Activated naive CD8-positive, alpha-beta T cell treated with anti-CD3 and anti-CD28 coated beads, Interleukin-2, amount 50 U/mL, for 24 hours (primary cell): Measurements from ENCODE around the gene LENG8.

Source experiments
- ATAC-seq: fragments of 150-1000 bp; cut with Tn5 transposase; one replicate; pipeline ENCODE4 v1.10.0; 2021
- DNase-seq: peaks from one replicate; pipeline ENCODE4 v3.0.0; 2021
- H3K27ac Mint-ChIP-seq: one replicate; pipeline ENCODE4 v1.8.0; 2021; ENCODE audit warnings: mild to moderate bottlenecking, mixed read lengths
- H3K27me3 Mint-ChIP-seq: one replicate; pipeline ENCODE4 v1.8.0; 2021; ENCODE audit warnings: mixed read lengths
- H3K36me3 Mint-ChIP-seq: one replicate; pipeline ENCODE4 v1.8.0; 2021; ENCODE audit warnings: low read depth, mixed read lengths
- H3K4me1 Mint-ChIP-seq: one replicate; pipeline ENCODE4 v1.8.0; 2021; ENCODE audit warnings: mixed read lengths
- H3K4me3 Mint-ChIP-seq: one replicate; pipeline ENCODE4 v1.8.0; 2021; ENCODE audit warnings: mild to moderate bottlenecking, moderate library complexity, mixed read lengths
- H3K9me3 Mint-ChIP-seq: one replicate; pipeline ENCODE4 v1.8.0; 2021; ENCODE audit warnings: mixed read lengths

LENG8 gene

GRCh38 chr19:54429545-54430227 is 19.3 kb upstream of the LENG8 start:
- DNase-seq = no peak
- Mint-ChIP-seq H3K4me3 (no peak overlapping the region), H3K27me3 (peaks cover 28% of the 10 kb centered on the region), H3K36me3 (no peaks in the 10 kb centered on the region), H3K27ac (no peak overlapping the region), H3K4me1 (peaks cover 10% of the 10 kb centered on the region), H3K9me3 (no peaks in the 10 kb centered on the region)
- ATAC-seq = no peak

- Mint-ChIP-seq H3K36me3 (no peaks in the 10 kb centered on the region), H3K27me3 (peaks cover 28% of the 10 kb centered on the region), H3K4me3 (peak overlapping the region; percentile 42), H3K4me1 (peaks cover 16% of the 10 kb centered on the region), H3K9me3 (no peaks in the 10 kb centered on the region), H3K27ac (no peak overlapping the region)
- ATAC-seq (peak; percentile 49), DNase-seq (peak; percentile 66)
Observed at GRCh38 chr19:54430306-54431254, 18.4 kb upstream of the LENG8 start.

GRCh38 chr19:54431255-54431838 is 17.7 kb upstream of the LENG8 start:
- Mint-ChIP-seq H3K4me3 (no peak overlapping the region), H3K27ac (no peak overlapping the region)

GRCh38 chr19:54432144-54432738 is 16.8 kb upstream of the LENG8 start:
- Mint-ChIP-seq H3K4me3 (no peak overlapping the region), H3K9me3 (no peaks in the 10 kb centered on the region), H3K27ac (no peak overlapping the region), H3K4me1 (peaks cover 16% of the 10 kb centered on the region), H3K36me3 (peaks cover 3% of the 10 kb centered on the region), H3K27me3 (peaks cover 18% of the 10 kb centered on the region)
- ATAC-seq (no peak), DNase-seq (no peak)

More at GRCh38 chr19:54431255-54431838, 17.7 kb upstream of the LENG8 start:
- ATAC-seq = no peak
- H3K27me3 Mint-ChIP-seq = peaks cover 22% of the 10 kb centered on the region
- no peak for DNase-seq
- no peaks in the 10 kb centered on the region for H3K36me3 Mint-ChIP-seq
- H3K4me1 Mint-ChIP-seq = peaks cover 16% of the 10 kb centered on the region
- H3K9me3 Mint-ChIP-seq = no peaks in the 10 kb centered on the region

- Mint-ChIP-seq H3K27me3 (peaks cover 14% of the 10 kb centered on the region), H3K4me1 (peaks cover 16% of the 10 kb centered on the region), H3K9me3 (no peaks in the 10 kb centered on the region), H3K36me3 (peaks cover 3% of the 10 kb centered on the region), H3K4me3 (no peak overlapping the region), H3K27ac (no peak overlapping the region)
- ATAC-seq (no peak), DNase-seq (no peak)
Observed at GRCh38 chr19:54433697-54434096, 15.3 kb upstream of the LENG8 start.

- Mint-ChIP-seq H3K4me3 (no peak overlapping the region), H3K27ac (no peak overlapping the region), H3K27me3 (peaks cover 8% of the 10 kb centered on the region), H3K9me3 (no peaks in the 10 kb centered on the region), H3K4me1 (peaks cover 20% of the 10 kb centered on the region), H3K36me3 (peaks cover 3% of the 10 kb centered on the region)
- no peak for ATAC-seq
- DNase-seq = no peak
Observed at GRCh38 chr19:54434112-54434872, 14.7 kb upstream of the LENG8 start.

GRCh38 chr19:54434873-54435214 is 14.2 kb upstream of the LENG8 start:
- Mint-ChIP-seq H3K4me1 (peaks cover 22% of the 10 kb centered on the region), H3K9me3 (no peaks in the 10 kb centered on the region), H3K27ac (no peak overlapping the region), H3K27me3 (peaks cover 6% of the 10 kb centered on the region), H3K36me3 (peaks cover 3% of the 10 kb centered on the region), H3K4me3 (no peak overlapping the region)
- no peak for DNase-seq
- ATAC-seq = no peak

GRCh38 chr19:54435551-54436016 is 13.4 kb upstream of the LENG8 start:
- H3K4me3 Mint-ChIP-seq = no peak overlapping the region
- peaks cover 4% of the 10 kb centered on the region for H3K27me3 Mint-ChIP-seq
- ATAC-seq (no peak), DNase-seq (no peak)
- H3K27ac Mint-ChIP-seq = no peak overlapping the region
- no peaks in the 10 kb centered on the region for H3K9me3 Mint-ChIP-seq
- H3K4me1 Mint-ChIP-seq = peaks cover 22% of the 10 kb centered on the region
- peaks cover 3% of the 10 kb centered on the region for H3K36me3 Mint-ChIP-seq

- Mint-ChIP-seq H3K4me3 (no peak overlapping the region), H3K27me3 (peaks cover 4% of the 10 kb centered on the region), H3K4me1 (peaks cover 17% of the 10 kb centered on the region), H3K9me3 (no peaks in the 10 kb centered on the region), H3K36me3 (peaks cover 7% of the 10 kb centered on the region), H3K27ac (no peak overlapping the region)
- no peak for DNase-seq
- ATAC-seq = no peak
Observed at GRCh38 chr19:54436031-54436523, 12.9 kb upstream of the LENG8 start.

- Mint-ChIP-seq H3K27me3 (peaks cover 4% of the 10 kb centered on the region), H3K27ac (no peak overlapping the region), H3K9me3 (no peaks in the 10 kb centered on the region), H3K36me3 (peaks cover 8% of the 10 kb centered on the region), H3K4me3 (no peak overlapping the region), H3K4me1 (peaks cover 16% of the 10 kb centered on the region)
- DNase-seq (no peak), ATAC-seq (no peak)
Observed at GRCh38 chr19:54436628-54437252, 12.3 kb upstream of the LENG8 start.

- Mint-ChIP-seq H3K9me3 (no peaks in the 10 kb centered on the region), H3K4me3 (no peak overlapping the region), H3K4me1 (peaks cover 17% of the 10 kb centered on the region), H3K27me3 (no peaks in the 10 kb centered on the region), H3K27ac (peak overlapping the region; percentile 14), H3K36me3 (peaks cover 23% of the 10 kb centered on the region)
- ATAC-seq = peak; percentile 83
- peak; percentile 46 for DNase-seq
Observed at GRCh38 chr19:54439174-54439851, 9.7 kb upstream of the LENG8 start.

- no peak for DNase-seq
- peaks cover 24% of the 10 kb centered on the region for H3K36me3 Mint-ChIP-seq
- H3K27ac Mint-ChIP-seq = no peak overlapping the region
- H3K9me3 Mint-ChIP-seq = no peaks in the 10 kb centered on the region
- H3K4me3 Mint-ChIP-seq = no peak overlapping the region
- no peak for ATAC-seq
- no peaks in the 10 kb centered on the region for H3K27me3 Mint-ChIP-seq
- peaks cover 8% of the 10 kb centered on the region for H3K4me1 Mint-ChIP-seq
Observed at GRCh38 chr19:54440641-54441040, 8.4 kb upstream of the LENG8 start.

- no peak for DNase-seq
- Mint-ChIP-seq H3K36me3 (peaks cover 31% of the 10 kb centered on the region), H3K27ac (no peak overlapping the region), H3K4me3 (no peak overlapping the region), H3K4me1 (peaks cover 22% of the 10 kb centered on the region), H3K9me3 (no peaks in the 10 kb centered on the region), H3K27me3 (peaks cover 4% of the 10 kb centered on the region)
- no peak for ATAC-seq
Observed at GRCh38 chr19:54444737-54445136, 4.3 kb upstream of the LENG8 start.
